Stimulated activated CD4-positive, alpha-beta T cell treated with anti-CD3 and anti-CD28 coated beads, TNF-alpha, amount 100 ng/mL, for 24 hours (primary cell): ENCODE measurements around the gene SRGAP3.

Experiments used
- DNase-seq, 3 experiments: peaks; one replicate each; pipeline ENCODE4 v3.0.0-alpha.2; 2020; ENCODE audit warnings: low read depth in 3 of 3

SRGAP3 gene

GRCh38 chr3:9225268-9225667, 24.2 kb downstream of the SRGAP3 start:
- no peak for DNase-seq

DNA sequence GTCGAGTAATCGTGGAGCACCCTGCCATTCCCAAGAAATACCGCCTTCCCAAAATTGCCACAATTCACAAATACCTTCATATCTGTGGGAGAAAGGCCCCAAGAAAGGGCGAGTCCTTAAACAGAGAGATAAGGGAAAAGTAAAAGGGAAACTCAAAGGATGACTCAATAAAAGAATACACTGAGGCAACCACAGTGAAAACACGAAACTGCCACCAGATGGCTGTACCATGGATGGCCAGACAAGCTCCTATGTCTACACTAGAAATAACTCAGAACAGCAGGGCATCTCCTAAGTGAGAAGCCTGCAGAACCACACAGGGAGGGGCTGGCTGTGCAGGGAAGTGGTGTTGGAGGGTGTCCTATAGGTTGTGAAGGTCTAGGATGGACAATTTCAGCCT, 25.0 kb downstream of the SRGAP3 start:
- DNase-seq: peak in 1 of 3 experiments; percentile 28

- DNase-seq: no peak
Observed at GRCh38 chr3:9223672-9224071, 25.8 kb downstream of the SRGAP3 start.

DNA sequence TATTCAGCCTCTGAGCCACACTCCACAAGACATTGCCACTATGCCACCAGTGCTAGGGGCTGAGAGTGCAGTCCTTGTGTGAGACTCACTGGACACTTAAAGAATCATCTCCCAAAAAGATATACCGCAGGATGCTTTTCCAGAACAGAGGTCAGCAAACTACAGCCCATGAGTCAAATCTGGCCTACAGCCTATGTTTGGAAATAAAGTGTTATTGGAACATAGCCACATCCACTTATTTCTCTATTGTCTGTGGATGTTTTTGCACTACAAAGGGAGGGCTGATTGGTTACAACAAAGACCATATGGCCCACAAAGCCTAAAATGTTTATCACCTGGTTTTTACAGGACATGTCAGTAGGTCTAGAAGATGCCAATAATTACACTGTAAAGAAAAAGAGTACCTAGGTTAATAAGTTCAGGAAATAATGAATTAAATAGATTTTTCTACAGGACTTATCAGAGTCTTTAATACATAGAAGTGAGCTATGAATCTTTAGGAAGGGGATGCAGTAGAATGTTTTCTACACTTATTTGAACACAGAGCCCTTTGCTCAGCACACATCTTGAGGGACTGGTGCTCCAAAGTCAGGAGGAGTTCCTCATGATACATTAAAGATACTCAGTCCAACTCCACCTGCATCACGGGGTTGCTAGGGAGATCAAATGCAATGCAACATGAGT, 26.3 kb downstream of the SRGAP3 start:
- no peak for DNase-seq

DNA sequence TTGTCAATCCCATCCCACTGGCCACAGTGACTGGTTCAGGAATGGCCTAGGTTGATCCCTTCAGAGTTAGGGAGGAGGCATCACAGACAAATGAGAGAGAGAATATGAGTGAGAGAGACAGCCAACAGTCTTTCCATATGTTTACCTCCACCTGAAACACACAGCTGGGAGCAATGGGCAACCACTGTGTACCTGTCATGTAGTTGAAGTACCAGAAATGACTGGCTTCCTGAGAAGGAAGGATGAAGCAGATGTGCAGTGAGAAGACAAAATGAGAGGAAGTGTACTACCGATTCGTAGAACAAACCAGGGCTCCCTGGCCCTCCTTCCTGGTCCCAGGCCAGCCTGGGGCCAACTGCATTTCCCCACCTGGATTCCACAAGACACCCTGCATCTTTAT, 27.4 kb downstream of the SRGAP3 start:
- no peak for DNase-seq

DNA sequence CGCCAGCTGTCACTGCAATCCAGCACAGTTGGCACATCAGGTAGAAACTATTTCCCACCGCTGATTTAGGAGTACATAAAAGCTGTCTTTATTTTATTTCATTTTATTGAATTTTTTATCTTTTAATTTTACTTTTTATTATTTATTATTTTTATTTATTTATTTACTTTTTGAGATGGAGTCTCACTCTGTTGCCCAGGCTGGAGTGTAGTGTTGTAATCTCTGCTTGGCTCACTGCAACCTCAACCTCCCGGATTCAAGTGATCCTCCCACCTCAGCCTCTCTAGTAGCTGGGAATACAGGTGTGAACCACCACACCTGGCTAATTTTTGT, 31.0 kb downstream of the SRGAP3 start:
- no peak for DNase-seq

- DNase-seq: no peak
Observed at GRCh38 chr3:9217784-9218513, 31.5 kb downstream of the SRGAP3 start.

DNA sequence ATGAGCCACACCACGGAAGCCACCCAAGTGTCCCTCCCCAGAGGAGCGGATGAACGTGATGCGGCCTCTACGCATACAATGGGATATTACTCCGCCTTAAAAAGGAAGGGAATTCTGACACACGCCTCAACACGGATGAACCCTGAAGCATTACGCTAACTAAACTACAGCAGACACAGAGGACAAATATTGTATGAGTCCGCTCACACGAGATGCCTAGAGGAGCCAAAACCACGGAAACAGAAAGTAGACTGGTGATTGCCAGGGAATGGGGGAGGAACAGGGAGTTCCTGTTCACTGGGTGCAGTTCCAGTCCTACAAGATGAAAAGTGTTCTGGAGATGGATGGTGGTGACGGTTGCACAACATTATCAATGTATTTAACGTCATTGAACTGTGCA, 32.7 kb downstream of the SRGAP3 start:
- no peak for DNase-seq

DNA sequence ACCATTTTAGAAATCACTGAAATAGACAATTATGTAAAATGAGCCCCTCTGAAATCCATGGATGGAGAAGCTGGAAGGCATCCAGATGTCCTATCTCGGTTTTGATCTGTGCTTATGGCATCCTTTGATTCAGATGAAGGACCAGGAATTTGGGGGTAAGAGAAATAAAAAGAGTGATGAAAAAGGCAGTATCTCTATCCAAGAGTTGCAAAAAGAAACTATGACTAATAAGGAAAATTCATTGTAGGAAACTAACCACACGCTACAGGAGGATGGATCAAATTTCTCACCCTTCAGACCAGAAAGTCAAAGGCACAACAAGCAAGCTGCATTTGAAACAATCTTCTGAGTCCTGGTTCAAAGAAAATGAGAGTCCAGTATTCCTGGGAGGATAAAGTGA, 34.8 kb downstream of the SRGAP3 start:
- DNase-seq: no peak

DNA sequence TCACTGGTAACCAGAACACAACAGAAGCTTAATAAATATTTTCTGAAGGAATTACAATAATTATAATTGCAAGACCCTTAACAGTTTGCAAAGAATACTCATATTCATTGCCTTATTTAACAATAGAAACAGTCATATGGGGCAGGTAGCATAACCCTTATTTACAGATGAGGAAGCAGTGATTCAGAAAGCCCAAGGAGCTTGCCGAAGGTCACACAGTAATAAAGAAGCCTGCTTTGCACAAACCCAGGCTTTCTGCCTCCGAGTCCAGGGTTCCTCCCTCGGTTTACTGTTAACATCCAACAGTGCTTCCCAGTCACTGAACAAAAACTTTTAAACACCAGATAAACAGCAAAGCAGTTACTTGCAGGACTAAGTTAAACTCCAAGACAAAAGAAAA, 35.3 kb downstream of the SRGAP3 start:
- DNase-seq: no peak

GRCh38 chr3:9213019-9213634, 36.3 kb downstream of the SRGAP3 start:
- no peak for DNase-seq

DNA sequence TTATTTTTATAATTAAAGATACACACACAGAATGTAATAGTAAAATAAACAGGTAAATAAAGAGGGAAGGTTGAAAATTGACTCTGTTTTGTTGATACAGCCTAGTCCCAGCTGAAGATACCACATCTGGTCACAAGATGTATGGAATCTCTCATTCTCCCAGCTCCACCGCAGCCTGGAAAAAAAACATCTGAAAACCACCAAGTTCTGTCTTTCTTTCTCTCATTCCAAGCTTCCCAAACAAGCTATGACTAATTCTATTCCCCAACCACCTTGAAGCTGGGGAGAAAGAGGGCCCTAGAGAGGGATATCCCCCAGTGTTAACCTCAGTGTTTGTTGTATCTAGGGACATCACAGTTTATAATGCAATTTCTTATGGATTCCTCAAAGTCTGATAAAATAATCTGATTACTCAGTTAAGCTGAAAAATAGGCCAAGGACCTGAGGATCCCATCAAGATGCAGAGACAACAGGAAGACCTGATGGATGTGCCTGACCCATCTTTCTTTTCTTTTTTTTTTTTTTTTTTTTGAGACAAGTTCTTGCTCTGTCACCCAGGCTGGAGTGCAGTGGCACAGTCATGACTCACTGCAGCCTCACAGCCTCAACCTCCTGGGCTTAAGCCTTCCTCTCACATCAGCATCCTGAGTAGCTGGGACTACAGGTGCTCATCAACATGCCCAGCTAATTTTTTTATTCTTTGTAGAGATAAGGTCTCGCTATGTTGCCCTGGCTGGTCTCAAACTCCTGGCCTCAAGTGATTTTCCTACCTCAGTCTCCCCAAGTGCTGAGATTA, 38.1 kb downstream of the SRGAP3 start:
- peak in 1 of 3 experiments; percentile 7 for DNase-seq

- DNase-seq: no peak
Observed at GRCh38 chr3:9209777-9210176, 39.7 kb downstream of the SRGAP3 start.

DNA sequence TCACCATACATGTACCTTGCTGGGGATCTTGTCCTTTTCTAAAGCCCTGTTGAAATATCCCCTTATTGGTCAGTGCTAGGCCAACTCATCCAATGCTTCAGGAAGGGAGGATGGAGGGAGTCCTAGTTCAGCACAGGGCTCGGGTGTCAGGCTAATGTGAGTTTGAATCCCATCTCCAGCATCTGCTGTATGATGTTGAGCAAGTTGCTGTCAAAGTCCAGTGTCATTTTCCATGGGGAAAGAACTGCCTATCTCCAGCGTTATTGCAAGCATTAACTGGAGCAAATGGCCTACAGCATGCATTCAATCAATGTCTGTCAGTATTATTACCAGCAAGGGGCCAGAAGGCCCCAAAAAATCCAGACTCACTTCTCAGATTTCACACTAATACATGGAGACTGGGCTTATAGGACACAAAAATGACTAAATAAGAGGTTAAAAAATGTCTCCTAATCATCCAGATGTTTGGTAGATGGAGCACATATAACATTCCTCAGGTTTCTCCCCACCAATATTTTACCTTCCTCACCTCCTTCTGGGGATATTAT, 40.8 kb downstream of the SRGAP3 start:
- DNase-seq: no peak

DNA sequence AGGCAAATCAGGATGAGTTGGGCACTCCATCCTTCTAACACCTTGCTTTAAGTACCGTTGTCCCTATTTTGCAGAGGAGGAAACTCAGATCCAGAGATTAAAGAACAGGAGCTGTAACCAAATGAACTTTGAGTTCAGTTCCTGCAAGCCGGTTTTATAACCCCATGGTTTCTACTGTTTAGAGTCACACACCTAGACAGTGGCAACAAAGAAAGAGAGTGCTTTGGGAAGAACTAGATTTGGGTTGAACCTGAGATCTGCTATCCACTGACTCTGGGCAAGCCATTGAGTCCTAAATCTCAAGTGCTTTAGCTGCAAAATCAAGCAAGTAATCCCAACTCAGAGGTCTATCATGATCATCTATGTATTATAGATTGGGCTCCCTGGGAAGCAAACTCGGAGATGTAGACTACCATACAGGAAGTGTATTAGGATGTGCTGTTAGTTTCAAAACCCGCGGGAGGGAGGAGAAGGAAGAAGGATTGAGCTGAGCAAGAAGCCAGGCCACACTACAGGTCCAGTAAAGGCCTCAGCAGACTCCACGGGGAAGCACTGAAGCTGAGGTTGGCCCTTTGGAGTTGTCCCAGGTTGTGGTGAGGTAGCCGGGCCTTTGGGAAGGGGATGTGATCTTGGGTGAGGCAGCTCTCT, 42.2 kb downstream of the SRGAP3 start:
- no peak for DNase-seq

GRCh38 chr3:9206287-9206686, 43.2 kb downstream of the SRGAP3 start:
- no peak for DNase-seq

GRCh38 chr3:9205345-9206143, 43.9 kb downstream of the SRGAP3 start:
- DNase-seq: no peak

GRCh38 chr3:9204253-9204992, 45.0 kb downstream of the SRGAP3 start:
- DNase-seq: no peak

- no peak for DNase-seq
Observed at GRCh38 chr3:9203317-9203716, 46.1 kb downstream of the SRGAP3 start.

- DNase-seq: no peak
Observed at GRCh38 chr3:9202546-9202945, 46.9 kb downstream of the SRGAP3 start.
